ENCODE results near the gene ALK.

ALK gene

GRCh38 chr2:29165362-29166241 is 755.8 kb downstream of the ALK start:
- no peak for DNase-seq

GRCh38 chr2:29164091-29164846 is 757.1 kb downstream of the ALK start:
- no peak for DNase-seq

GRCh38 chr2:29162204-29162928 is 759.0 kb downstream of the ALK start:
- DNase-seq, result no peak

- DNase-seq, result no peak
Observed at GRCh38 chr2:29160184-29160583, 761.2 kb downstream of the ALK start.

- no peak for DNase-seq
Observed at GRCh38 chr2:29159125-29159524, 762.3 kb downstream of the ALK start.

GRCh38 chr2:29157131-29157530 is 764.3 kb downstream of the ALK start:
- DNase-seq, result no peak

- no peak for DNase-seq
Observed at GRCh38 chr2:29155578-29155977, 765.8 kb downstream of the ALK start.

- DNase-seq, result no peak
Observed at GRCh38 chr2:29154610-29155009, 766.8 kb downstream of the ALK start.

GRCh38 chr2:29147963-29148362 is 773.4 kb downstream of the ALK start:
- DNase-seq, result no peak

- no peak for DNase-seq
Observed at GRCh38 chr2:29146197-29146596, 775.2 kb downstream of the ALK start.

- DNase-seq, result no peak
Observed at GRCh38 chr2:29143657-29144056, 777.7 kb downstream of the ALK start.
